Uterus (tissue), 4 donors: ENCODE measurements around the gene IL6R. TPM values are rescaled to one million over a fixed set of nuclear protein-coding genes. Genes with fewer than 3 reads are reported as not detected.
A peak's percentile ranks its signal among the peaks of the same experiment; 100 is the strongest.

Source experiments
- DNase-seq, 2 donors: peaks; one replicate each; pipeline ENCODE4 v3.0.0-alpha.2; 2019 to 2020
- H3K27ac ChIP-seq, 2 donors: fragments of 200-600 bp; sonication (generic); 1 replicate in 1 of 2; 2 replicates in 1 of 2; pipeline ENCODE4 v1.5.1; 2016 to 2018
- H3K27me3 ChIP-seq, 2 donors: fragments of 200-600 bp; sonication (generic); one replicate each; pipeline ENCODE4 v1.5.1; 2018 to 2019; ENCODE audit warnings: control low read depth in 1 of 2
- H3K36me3 ChIP-seq, 2 donors: fragments of 200-600 bp; sonication (generic); one replicate each; pipeline ENCODE4 v1.5.1; 2019; ENCODE audit warnings: control low read depth in 1 of 2
- H3K4me1 ChIP-seq, 2 donors: fragments of 200-600 bp; sonication (generic); one replicate each; pipeline ENCODE4 v1.5.1; 2018 to 2019; ENCODE audit warnings: control low read depth in 1 of 2
- H3K4me3 ChIP-seq, 2 donors: fragments of 200-600 bp; sonication (generic); 1 replicate in 1 of 2; 2 replicates in 1 of 2; pipeline ENCODE4 v1.5.1; 2018 to 2019; ENCODE audit warnings: mild to moderate bottlenecking in 1 of 2
- H3K9me3 ChIP-seq, 2 donors: fragments of 200-600 bp; sonication (generic); one replicate each; pipeline ENCODE4 v1.5.1; 2019; ENCODE audit warnings: control low read depth in 1 of 2
- POLR2A ChIP-seq, 2 donors: fragments of 450-650 bp; IDR thresholded peaks; one replicate each; pipeline ENCODE4 v1.6.1; 2016; ENCODE audit warnings: antibody characterized with exemption in 2 of 2, mild to moderate bottlenecking in 1 of 2, moderate library complexity in 1 of 2
- intact Hi-C: fragments of 100-400 bp; cut with DNase I; formaldehyde crosslinking; loops from one replicate; pipeline ENCODE4 v1.15.1; 2023; ENCODE audit warnings: low total_unique reads
- total RNA-seq, 4 donors: library from RNA; depleted of rRNA in 3 of 4; stranded (reverse); fragments of >200 nt in 3 of 4; gene quantifications; one replicate each; pipeline versions ENCODE4 v1.1.0 to v1.2.4, GENCODE V29; 2014 to 2023
- TF ChIP-seq, protein P1 (sequence below), 4 experiments: fragments of 200-600 bp in 2 of 4; fragments of 450-650 bp in 2 of 4; sonication (generic) in 2 of 4; IDR thresholded peaks; one replicate each; pipeline ENCODE4 v1.5.1; 2016 to 2019; ENCODE audit warnings: antibody characterized with exemption in 4 of 4, mild to moderate bottlenecking in 2 of 4, moderate library complexity in 1 of 4
- donor health status: DM: yes; HTN: yes; CAD: no.

The IL6R gene
- total RNA-seq, 4 donors from 2014 or later = 9.7 to 28.2 (median 17.1) TPM

DNA sequence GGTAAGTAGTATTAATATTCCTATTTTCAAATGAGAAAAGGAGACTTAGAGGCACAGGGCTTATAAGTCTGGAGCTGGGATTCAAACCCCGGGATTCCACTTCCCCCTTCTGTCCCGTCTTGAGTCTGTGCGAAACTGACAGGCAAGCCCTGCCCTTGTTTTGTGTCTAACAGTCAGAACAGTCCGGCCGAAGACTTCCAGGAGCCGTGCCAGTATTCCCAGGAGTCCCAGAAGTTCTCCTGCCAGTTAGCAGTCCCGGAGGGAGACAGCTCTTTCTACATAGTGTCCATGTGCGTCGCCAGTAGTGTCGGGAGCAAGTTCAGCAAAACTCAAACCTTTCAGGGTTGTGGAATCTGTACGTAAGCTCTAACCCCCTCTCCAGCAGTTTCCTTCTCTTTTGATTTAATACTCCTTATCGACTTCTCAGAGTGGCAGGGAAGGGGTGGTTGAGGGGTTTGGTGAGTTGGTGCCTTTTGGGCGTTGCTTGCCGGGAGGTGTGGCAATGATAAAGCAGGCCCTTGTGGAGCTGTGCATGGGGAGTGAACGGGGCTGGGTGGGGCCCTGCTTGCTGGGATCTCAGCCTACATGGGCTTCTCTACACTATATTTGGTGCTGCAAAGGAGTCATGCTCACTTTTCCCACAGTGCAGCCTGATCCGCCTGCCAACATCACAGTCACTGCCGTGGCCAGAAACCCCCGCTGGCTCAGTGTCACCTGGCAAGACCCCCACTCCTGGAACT is 29.4 kb downstream of the IL6R start:
- Histone ChIP-seq H3K4me3 (peak overlapping the region; percentile 19), H3K27ac (peak overlapping the region; percentile 88 to 93), H3K36me3 (no peaks in the 10 kb centered on the region), H3K4me1 (peaks cover 9 to 21% of the 10 kb centered on the region in 2 donors), H3K27me3 (no peaks in the 10 kb centered on the region), H3K9me3 (no peaks in the 10 kb centered on the region)
- TF ChIP-seq, protein P1, sequence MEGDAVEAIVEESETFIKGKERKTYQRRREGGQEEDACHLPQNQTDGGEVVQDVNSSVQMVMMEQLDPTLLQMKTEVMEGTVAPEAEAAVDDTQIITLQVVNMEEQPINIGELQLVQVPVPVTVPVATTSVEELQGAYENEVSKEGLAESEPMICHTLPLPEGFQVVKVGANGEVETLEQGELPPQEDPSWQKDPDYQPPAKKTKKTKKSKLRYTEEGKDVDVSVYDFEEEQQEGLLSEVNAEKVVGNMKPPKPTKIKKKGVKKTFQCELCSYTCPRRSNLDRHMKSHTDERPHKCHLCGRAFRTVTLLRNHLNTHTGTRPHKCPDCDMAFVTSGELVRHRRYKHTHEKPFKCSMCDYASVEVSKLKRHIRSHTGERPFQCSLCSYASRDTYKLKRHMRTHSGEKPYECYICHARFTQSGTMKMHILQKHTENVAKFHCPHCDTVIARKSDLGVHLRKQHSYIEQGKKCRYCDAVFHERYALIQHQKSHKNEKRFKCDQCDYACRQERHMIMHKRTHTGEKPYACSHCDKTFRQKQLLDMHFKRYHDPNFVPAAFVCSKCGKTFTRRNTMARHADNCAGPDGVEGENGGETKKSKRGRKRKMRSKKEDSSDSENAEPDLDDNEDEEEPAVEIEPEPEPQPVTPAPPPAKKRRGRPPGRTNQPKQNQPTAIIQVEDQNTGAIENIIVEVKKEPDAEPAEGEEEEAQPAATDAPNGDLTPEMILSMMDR (IDR thresholded peaks at IDR 0.05) = no peak
- TF ChIP-seq POLR2A (IDR thresholded peaks at IDR 0.05) = no peak
- peak; percentile 88 to 91 for DNase-seq
- intact Hi-C loops = no loop called here

DNA sequence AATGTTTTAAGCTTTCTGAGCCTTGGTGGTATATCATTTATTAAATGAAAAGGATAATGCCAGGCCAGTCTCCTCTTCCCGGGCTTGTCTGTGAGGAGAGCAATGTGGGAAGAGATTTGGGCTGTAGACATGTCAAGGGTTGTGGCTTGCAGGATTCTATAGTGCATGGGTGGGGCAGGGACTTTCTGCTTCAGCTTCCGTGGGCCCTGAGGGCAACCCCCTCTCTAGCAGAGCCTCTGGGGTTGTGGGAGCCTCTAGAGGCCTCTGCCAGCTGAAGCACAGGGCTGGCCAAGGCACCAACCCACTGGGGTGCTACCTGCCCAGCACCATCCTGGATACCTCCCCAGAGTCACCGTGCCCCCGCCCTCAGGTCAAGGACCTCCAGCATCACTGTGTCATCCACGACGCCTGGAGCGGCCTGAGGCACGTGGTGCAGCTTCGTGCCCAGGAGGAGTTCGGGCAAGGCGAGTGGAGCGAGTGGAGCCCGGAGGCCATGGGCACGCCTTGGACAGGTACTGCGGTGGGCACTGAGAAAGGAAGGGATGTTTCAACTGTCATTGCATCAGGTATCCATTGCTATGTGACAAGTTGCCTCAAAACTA is 30.6 kb downstream of the IL6R start:
- H3K4me3 ChIP-seq = no peak overlapping the region
- H3K36me3 ChIP-seq = no peaks in the 10 kb centered on the region
- peak overlapping the region; percentile 88 to 93 for H3K27ac ChIP-seq
- peaks cover 4 to 13% of the 10 kb centered on the region in 2 donors for H3K4me1 ChIP-seq
- intact Hi-C loops = no loop called here
- TF ChIP-seq, protein P1 (IDR thresholded peaks at IDR 0.05) = no peak
- no peak for TF ChIP-seq POLR2A (IDR thresholded peaks at IDR 0.05)
- H3K9me3 ChIP-seq = no peaks in the 10 kb centered on the region
- no peaks in the 10 kb centered on the region for H3K27me3 ChIP-seq
- no peak for DNase-seq

DNA sequence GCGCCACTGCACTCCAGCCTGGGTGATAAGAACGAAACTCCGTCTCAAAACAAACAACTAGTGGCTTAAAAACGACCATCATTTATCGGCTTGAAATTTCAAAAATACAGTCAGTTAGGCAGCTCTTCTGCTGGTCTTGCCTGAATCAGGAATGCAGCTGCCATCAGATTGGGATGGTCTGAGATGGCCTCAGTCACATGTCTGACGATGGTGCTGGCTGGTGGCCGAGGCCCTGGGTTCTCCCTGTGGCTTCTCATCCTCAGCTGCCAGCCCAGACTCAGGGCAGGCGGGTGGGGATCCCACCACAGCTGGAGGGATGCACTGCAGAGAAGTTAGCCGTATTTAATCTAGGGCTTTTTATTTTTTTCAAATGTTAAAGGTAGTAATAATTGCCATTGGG is 31.3 kb downstream of the IL6R start:
- TF ChIP-seq, protein P1 (IDR thresholded peaks at IDR 0.05) = no peak
- no peak for TF ChIP-seq POLR2A (IDR thresholded peaks at IDR 0.05)
- no peak for DNase-seq
- Histone ChIP-seq H3K36me3 (no peaks in the 10 kb centered on the region), H3K4me1 (peaks cover 0 to 7% of the 10 kb centered on the region in 2 donors), H3K27me3 (no peaks in the 10 kb centered on the region), H3K4me3 (no peak overlapping the region), H3K9me3 (no peaks in the 10 kb centered on the region), H3K27ac (peak overlapping the region; percentile 88 to 93)
- intact Hi-C loops = no loop called here

DNA sequence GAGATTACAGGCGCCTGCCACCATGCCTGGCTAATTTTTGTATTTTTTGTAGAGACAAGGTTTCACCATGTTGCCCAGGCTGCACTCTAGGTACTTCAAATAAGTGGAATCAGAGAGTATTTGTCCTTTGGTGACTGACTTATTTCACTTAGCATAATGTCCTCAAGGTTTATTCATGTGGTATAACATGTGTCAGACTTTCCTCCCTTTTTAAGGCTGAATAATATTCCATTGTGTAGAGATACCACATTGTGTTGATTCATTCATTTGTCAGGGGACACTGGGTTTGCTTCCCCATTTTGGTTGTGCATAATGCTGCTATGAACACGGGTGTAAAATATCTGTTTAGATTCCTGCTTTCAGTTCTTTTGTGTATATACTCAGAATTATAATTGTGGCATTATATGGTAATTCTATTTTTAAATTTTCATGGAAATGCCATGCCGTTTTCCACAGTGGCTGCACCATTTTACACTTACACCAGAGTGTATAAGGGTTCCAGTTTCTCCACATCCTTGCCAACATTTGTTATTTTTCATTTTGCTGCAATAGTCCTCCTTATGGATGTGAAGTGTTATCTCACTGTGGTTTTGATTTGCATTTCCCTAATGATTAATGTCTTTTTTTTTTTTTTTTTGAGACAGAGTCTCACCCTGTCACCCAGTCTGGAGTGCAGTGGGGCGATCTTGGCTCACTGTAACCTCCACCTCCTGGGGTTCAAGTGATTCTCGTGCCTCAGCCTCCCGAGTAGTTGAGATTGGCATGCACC is 35.1 kb downstream of the IL6R start:
- H3K36me3 ChIP-seq = no peaks in the 10 kb centered on the region
- no peaks in the 10 kb centered on the region for H3K27me3 ChIP-seq
- peak overlapping the region in 1 of 2 donors; percentile 41 for H3K27ac ChIP-seq
- H3K4me3 ChIP-seq = no peak overlapping the region
- intact Hi-C loops = no loop called here
- no peaks in the 10 kb centered on the region for H3K9me3 ChIP-seq
- no peak for DNase-seq
- TF ChIP-seq POLR2A (IDR thresholded peaks at IDR 0.05) = no peak
- peaks cover 0 to 6% of the 10 kb centered on the region in 2 donors for H3K4me1 ChIP-seq

DNA sequence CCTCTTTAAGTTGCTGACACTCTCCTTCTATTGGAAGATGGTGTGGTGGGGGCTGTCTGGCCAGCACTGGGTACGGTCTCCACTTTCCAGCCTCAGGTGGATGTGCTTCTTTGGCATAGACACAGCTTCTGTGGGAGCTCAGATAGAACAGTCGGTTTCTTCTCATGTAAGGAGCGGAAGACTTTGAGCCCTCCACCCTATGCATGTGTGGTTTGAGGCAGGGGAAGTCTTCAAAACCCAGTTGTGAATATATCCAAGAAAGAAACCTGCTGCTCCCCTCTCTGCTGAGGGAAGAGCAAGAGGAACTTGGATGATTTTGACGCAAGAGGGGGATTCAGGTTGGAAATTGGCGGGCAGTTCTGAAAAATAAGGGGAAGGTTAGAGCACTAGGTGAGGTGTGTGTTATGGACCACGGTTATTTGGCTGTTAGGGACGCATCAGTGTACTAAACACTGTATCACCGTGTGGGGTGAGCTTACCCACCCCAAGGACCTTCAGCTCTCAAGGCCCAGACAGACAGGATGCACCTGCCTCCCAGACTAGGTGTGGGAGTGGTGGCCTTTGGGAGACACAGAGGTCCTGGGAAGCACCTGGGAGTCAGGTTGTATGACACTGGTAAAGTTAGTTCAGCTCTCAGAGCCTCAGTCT is 36.2 kb downstream of the IL6R start:
- Histone ChIP-seq H3K36me3 (no peaks in the 10 kb centered on the region), H3K4me1 (peaks cover 0 to 6% of the 10 kb centered on the region in 2 donors)
- intact Hi-C loops = no loop called here

More for the DNA sequence above, 36.2 kb downstream of the IL6R start:
- DNase-seq = no peak
- Histone ChIP-seq H3K9me3 (no peaks in the 10 kb centered on the region), H3K4me3 (no peak overlapping the region), H3K27me3 (no peaks in the 10 kb centered on the region), H3K27ac (peak overlapping the region; percentile 66 to 68)
- TF ChIP-seq POLR2A (IDR thresholded peaks at IDR 0.05) = no peak
- TF ChIP-seq, protein P1 (IDR thresholded peaks at IDR 0.05) = no peak
